ENCODE data around the gene TLE6. TPM values are rescaled to one million over a fixed set of nuclear protein-coding genes. Genes with fewer than 3 reads are reported as not detected.
A peak's percentile ranks its signal among the peaks of the same experiment; 100 is the strongest.

TLE6 gene
- total RNA-seq, 1 donor from 2014 or later: 0.44 TPM

DNA sequence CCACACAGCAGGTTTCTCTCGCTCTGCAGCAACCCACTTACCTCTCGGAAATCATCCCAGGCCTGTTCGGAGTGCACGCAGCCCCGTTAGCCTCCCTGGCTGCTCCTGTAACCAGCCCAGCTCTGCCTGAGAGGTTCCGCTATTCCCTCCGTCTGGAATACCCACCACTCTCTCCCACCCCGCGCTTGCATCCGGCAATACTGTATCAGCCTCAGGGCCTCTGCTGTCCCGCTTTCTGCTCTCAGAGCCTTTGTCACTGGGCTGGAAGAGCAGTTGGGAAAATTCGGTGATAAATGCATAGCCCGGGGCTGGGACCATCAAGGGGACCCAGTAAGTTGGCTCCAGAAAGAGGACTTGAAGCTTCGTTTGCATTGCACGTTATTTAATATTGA lies 759 bp upstream of the TLE6 start:
- no peak for DNase-seq (ENCODE audit: low read depth, low spot score)
- peak overlapping the region; percentile 81 for H3K4me3 Mint-ChIP-seq
- peaks cover 22% of the 10 kb centered on the region for H3K4me1 Mint-ChIP-seq
- TF ChIP-seq, protein P1, sequence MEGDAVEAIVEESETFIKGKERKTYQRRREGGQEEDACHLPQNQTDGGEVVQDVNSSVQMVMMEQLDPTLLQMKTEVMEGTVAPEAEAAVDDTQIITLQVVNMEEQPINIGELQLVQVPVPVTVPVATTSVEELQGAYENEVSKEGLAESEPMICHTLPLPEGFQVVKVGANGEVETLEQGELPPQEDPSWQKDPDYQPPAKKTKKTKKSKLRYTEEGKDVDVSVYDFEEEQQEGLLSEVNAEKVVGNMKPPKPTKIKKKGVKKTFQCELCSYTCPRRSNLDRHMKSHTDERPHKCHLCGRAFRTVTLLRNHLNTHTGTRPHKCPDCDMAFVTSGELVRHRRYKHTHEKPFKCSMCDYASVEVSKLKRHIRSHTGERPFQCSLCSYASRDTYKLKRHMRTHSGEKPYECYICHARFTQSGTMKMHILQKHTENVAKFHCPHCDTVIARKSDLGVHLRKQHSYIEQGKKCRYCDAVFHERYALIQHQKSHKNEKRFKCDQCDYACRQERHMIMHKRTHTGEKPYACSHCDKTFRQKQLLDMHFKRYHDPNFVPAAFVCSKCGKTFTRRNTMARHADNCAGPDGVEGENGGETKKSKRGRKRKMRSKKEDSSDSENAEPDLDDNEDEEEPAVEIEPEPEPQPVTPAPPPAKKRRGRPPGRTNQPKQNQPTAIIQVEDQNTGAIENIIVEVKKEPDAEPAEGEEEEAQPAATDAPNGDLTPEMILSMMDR (conservative IDR thresholded peaks at IDR 0.05): no peak
- no peaks in the 10 kb centered on the region for H3K9me3 Mint-ChIP-seq
- H3K36me3 Mint-ChIP-seq (ENCODE audit: low read depth): no peaks in the 10 kb centered on the region
- peaks cover 98% of the 10 kb centered on the region for H3K27me3 Mint-ChIP-seq (ENCODE audit: low read depth)
- no peak overlapping the region for H3K27ac Mint-ChIP-seq (ENCODE audit: unreplicated experiment)

DNA sequence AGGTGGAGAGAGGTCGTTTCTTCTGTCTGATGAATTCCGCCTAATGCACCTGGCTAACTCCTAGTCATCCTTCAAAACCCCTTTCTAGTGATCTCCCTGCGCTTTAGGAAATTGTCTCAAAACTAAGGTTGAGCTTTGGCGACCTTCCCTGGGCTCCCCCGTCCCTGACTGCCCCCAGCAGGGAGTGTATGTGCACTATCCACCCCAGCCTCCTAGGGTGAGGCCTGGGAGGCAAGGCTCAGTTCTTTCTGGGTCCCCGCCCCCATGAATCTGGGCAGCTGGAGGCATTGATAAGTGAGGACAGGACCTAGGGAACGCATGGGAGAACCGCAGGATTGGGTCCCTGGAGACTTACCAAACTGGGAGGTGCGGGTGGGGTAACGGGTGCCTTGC lies 378 bp downstream of the TLE6 start:
- H3K9me3 Mint-ChIP-seq: no peaks in the 10 kb centered on the region
- no peak for DNase-seq (ENCODE audit: low read depth, low spot score)
- peak overlapping the region; percentile 81 for H3K4me3 Mint-ChIP-seq
- no peaks in the 10 kb centered on the region for H3K36me3 Mint-ChIP-seq (ENCODE audit: low read depth)
- peaks cover 98% of the 10 kb centered on the region for H3K27me3 Mint-ChIP-seq (ENCODE audit: low read depth)
- no peak overlapping the region for H3K27ac Mint-ChIP-seq (ENCODE audit: unreplicated experiment)
- TF ChIP-seq, protein P1 (conservative IDR thresholded peaks at IDR 0.05): no peak
- peaks cover 26% of the 10 kb centered on the region for H3K4me1 Mint-ChIP-seq

DNA sequence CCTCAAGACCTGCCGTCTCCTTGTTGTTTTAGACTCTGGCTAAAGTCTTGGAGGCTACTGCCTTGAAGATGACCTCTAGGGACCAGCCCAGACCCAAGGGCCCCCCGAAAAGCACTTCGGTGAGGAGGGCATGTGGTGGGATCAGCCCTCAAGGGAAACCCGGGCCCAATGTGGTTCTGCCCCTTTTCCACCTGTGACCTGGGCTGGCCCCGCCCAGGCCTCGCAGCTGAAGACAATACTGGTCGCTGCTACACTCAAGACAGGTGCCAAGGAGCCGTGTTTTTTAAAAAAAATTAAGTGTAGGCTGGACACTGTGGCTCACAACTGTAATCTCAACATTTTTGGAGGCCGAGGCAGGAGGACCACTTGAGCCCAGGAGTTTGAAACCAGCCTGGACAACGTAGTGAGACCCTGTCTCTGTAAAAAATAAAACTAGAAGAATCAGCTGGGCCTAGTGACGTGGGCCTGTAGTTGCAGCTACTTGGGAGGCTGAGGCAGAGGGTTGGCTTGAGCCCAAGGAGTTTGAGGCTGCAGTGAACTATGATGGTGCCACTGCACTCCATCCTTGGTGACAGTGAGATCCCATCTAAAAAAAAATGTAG lies 903 bp downstream of the TLE6 start:
- no peaks in the 10 kb centered on the region for H3K36me3 Mint-ChIP-seq (ENCODE audit: low read depth)
- no peak overlapping the region for H3K27ac Mint-ChIP-seq (ENCODE audit: unreplicated experiment)
- TF ChIP-seq, protein P1 (conservative IDR thresholded peaks at IDR 0.05): no peak
- peaks cover 98% of the 10 kb centered on the region for H3K27me3 Mint-ChIP-seq (ENCODE audit: low read depth)
- DNase-seq (ENCODE audit: low read depth, low spot score): no peak
- H3K9me3 Mint-ChIP-seq: no peaks in the 10 kb centered on the region
- H3K4me1 Mint-ChIP-seq: peaks cover 31% of the 10 kb centered on the region
- peak overlapping the region; percentile 81 for H3K4me3 Mint-ChIP-seq

DNA sequence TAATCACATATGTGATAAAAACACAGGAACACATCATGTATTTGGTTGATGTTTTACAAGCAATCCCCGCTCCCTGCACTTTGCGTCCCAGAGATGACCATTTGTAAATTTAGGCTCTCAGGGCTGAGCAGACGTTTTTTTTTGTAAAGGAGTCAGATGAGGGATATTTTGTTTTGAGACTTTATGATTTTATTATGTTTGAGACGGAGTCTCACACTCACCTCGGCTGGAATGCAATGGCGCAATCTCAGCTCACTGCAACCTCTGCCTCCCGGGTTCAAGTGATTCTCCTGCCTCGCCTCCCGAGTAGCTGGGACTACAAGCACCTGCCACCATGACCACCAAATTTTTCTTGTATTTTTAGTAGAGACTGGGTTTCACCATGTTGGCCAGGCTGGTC lies 1.4 kb downstream of the TLE6 start:
- TF ChIP-seq, protein P1 (conservative IDR thresholded peaks at IDR 0.05): no peak
- DNase-seq (ENCODE audit: low read depth, low spot score): no peak
- no peaks in the 10 kb centered on the region for H3K36me3 Mint-ChIP-seq (ENCODE audit: low read depth)
- no peaks in the 10 kb centered on the region for H3K9me3 Mint-ChIP-seq
- H3K27me3 Mint-ChIP-seq (ENCODE audit: low read depth): peaks cover 97% of the 10 kb centered on the region
- no peak overlapping the region for H3K4me3 Mint-ChIP-seq
- no peak overlapping the region for H3K27ac Mint-ChIP-seq (ENCODE audit: unreplicated experiment)
- H3K4me1 Mint-ChIP-seq: peaks cover 35% of the 10 kb centered on the region

DNA sequence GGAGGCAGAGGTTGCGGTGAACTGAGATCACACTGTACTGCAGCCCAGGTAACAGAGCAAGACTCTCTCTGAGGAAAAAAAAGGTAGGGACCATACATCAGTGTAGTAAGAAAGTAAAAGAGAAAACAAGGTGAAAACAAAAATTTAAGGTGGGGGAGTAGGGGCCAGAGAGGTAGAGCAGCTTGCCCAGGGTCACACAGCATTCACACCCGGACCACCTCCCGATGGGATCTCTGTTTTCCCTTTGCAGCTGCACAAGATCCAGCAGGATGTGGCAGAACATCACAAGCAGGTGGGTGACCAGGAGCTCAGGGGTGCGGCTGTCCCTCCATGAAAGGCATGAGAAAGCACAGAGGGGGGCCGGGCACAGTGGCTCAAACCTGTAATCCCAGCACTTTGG lies 4.5 kb downstream of the TLE6 start:
- peaks cover 90% of the 10 kb centered on the region for H3K27me3 Mint-ChIP-seq (ENCODE audit: low read depth)

More for the DNA sequence above, 4.5 kb downstream of the TLE6 start:
- peaks cover 33% of the 10 kb centered on the region for H3K4me1 Mint-ChIP-seq
- H3K9me3 Mint-ChIP-seq: no peaks in the 10 kb centered on the region
- TF ChIP-seq, protein P1 (conservative IDR thresholded peaks at IDR 0.05): no peak
- DNase-seq (ENCODE audit: low read depth, low spot score): no peak
- no peak overlapping the region for H3K27ac Mint-ChIP-seq (ENCODE audit: unreplicated experiment)
- H3K4me3 Mint-ChIP-seq: peak overlapping the region; percentile 38
- no peaks in the 10 kb centered on the region for H3K36me3 Mint-ChIP-seq (ENCODE audit: low read depth)
